HEK293 (cell line): ENCODE results near the gene RAET1L.

Experiments
- CTCF ChIA-PET: fragments of 350-600 bp; formaldehyde crosslinking; extraction: SDS; loops from one replicate; lab custom pipeline; 2021; ENCODE audit warnings: antibody characterized with exemption; lab: Yijun Ruan, JAX
- POLR2A ChIA-PET: fragments of 300-600 bp; formaldehyde crosslinking; extraction: SDS; loops from one replicate; lab custom pipeline; 2020; ENCODE audit warnings: antibody characterized with exemption, inconsistent platforms; lab: Yijun Ruan, JAX
- H3K27ac ChIP-seq: fragments of 200-500 bp; sonication (Bioruptor generic); 2 replicates; pipeline ENCODE4 v1.5.1; 2014; ENCODE audit warnings: low read depth, low read length, control low read depth, inconsistent platforms; ENCODE audit errors: extremely low read depth
- H3K36me3 ChIP-seq, 2 experiments: fragments of 200-500 bp in 1 of 2; sonication (Bioruptor generic) in 1 of 2; 1 replicate in 1 of 2; 2 replicates in 1 of 2; pipeline ENCODE4 v1.5.1; 2014 to 2017; ENCODE audit warnings: inconsistent platforms in 2 of 2, low read length in 2 of 2; ENCODE audit not compliant: control insufficient read depth in 2 of 2, insufficient read depth in 1 of 2
- H3K4me1 ChIP-seq: fragments of 200-500 bp; sonication (Bioruptor generic); 2 replicates; pipeline ENCODE4 v1.5.1; 2014; ENCODE audit warnings: mild to moderate bottlenecking, low read length, inconsistent platforms; ENCODE audit not compliant: control insufficient read depth, insufficient read depth
- H3K4me3 ChIP-seq: 2 replicates; pipeline ENCODE4 v1.5.1; 2011; ENCODE audit warnings: low read depth, mild to moderate bottlenecking, control low read depth, low read length, moderate library complexity
- H3K9me3 ChIP-seq: fragments of 200-500 bp; sonication (Bioruptor generic); 2 replicates; pipeline ENCODE4 v1.5.1; 2014; ENCODE audit warnings: low read depth, low read length, inconsistent platforms; ENCODE audit not compliant: control insufficient read depth, insufficient read depth
- ATF2 ChIP-seq: fragments of 450-650 bp; formaldehyde crosslinking; IDR thresholded peaks from 2 replicates; pipeline ENCODE4 v1.5.1; 2016; ENCODE audit warnings: missing biosample characterization, missing genetic modification characterization, low read depth
- BCL11B ChIP-seq: fragments of 450-650 bp; formaldehyde crosslinking; IDR thresholded peaks from 2 replicates; pipeline ENCODE4 v1.5.1; 2016; ENCODE audit warnings: low read depth, missing biosample characterization, missing genetic modification characterization
- FEZF1 ChIP-seq: fragments of 450-650 bp; formaldehyde crosslinking; IDR thresholded peaks from 2 replicates; pipeline ENCODE4 v1.5.1; 2016; ENCODE audit warnings: missing biosample characterization, missing genetic modification characterization
- HOXD13 ChIP-seq: sonication (generic); formaldehyde crosslinking; IDR thresholded peaks from 2 replicates; pipeline ENCODE4 v1.8.0; 2022; ENCODE audit warnings: missing genetic modification reagents, borderline replicate concordance
- KLF10 ChIP-seq: fragments of 450-650 bp; IDR thresholded peaks from 2 replicates; pipeline ENCODE4 v1.5.1; 2018; ENCODE audit warnings: missing biosample characterization, mild to moderate bottlenecking, missing genetic modification characterization
- SETDB1 ChIP-seq: IDR thresholded peaks from one replicate; pipeline ENCODE4 v1.6.1; 2017; ENCODE audit warnings: mild to moderate bottlenecking, low read length, moderate library complexity, mixed read lengths; ENCODE audit not compliant: insufficient read length
- ZBTB49 ChIP-seq: fragments of 450-650 bp; formaldehyde crosslinking; IDR thresholded peaks from 2 replicates; pipeline ENCODE4 v1.5.1; 2016; ENCODE audit warnings: missing biosample characterization, missing genetic modification characterization, low read depth
- ZEB2 ChIP-seq: fragments of 450-650 bp; formaldehyde crosslinking; IDR thresholded peaks from 2 replicates; pipeline ENCODE4 v1.5.1; 2016; ENCODE audit warnings: missing biosample characterization, missing genetic modification characterization
- ZFP41 ChIP-seq: fragments of 450-650 bp; formaldehyde crosslinking; IDR thresholded peaks from 2 replicates; pipeline ENCODE4 v1.5.1; 2016; ENCODE audit warnings: missing biosample characterization, missing genetic modification characterization, borderline replicate concordance
- ZNF112 ChIP-seq: fragments of 450-650 bp; formaldehyde crosslinking; IDR thresholded peaks from 2 replicates; pipeline ENCODE4 v1.5.0; 2017; ENCODE audit warnings: missing biosample characterization, missing genetic modification characterization
- ZNF114 ChIP-seq: fragments of 450-650 bp; formaldehyde crosslinking; IDR thresholded peaks from 2 replicates; pipeline ENCODE4 v1.5.0; 2017; ENCODE audit warnings: missing biosample characterization, missing genetic modification characterization
- ZNF140 ChIP-seq: fragments of 450-650 bp; formaldehyde crosslinking; IDR thresholded peaks from 2 replicates; pipeline ENCODE4 v1.5.1; 2016; ENCODE audit warnings: missing biosample characterization, missing genetic modification characterization
- ZNF175 ChIP-seq: fragments of 450-650 bp; formaldehyde crosslinking; IDR thresholded peaks from 2 replicates; pipeline ENCODE4 v1.5.1; 2016; ENCODE audit warnings: missing biosample characterization, missing genetic modification characterization
- ZNF19 ChIP-seq: fragments of 450-650 bp; formaldehyde crosslinking; IDR thresholded peaks from 2 replicates; pipeline ENCODE4; 2016; ENCODE audit warnings: missing biosample characterization, missing genetic modification characterization, low read depth
- ZNF202 ChIP-seq: fragments of 450-650 bp; formaldehyde crosslinking; IDR thresholded peaks from 2 replicates; pipeline ENCODE4 v1.5.1; 2016; ENCODE audit warnings: missing biosample characterization, missing genetic modification characterization, borderline replicate concordance
- ZNF211 ChIP-seq: fragments of 450-650 bp; formaldehyde crosslinking; IDR thresholded peaks from 2 replicates; pipeline ENCODE4 v1.5.1; 2016; ENCODE audit warnings: low read depth, missing biosample characterization, missing genetic modification characterization
- ZNF239 ChIP-seq: fragments of 450-650 bp; formaldehyde crosslinking; IDR thresholded peaks from 2 replicates; pipeline ENCODE4 v1.5.1; 2016; ENCODE audit warnings: missing biosample characterization, missing genetic modification characterization
- ZNF24 ChIP-seq: fragments of 450-650 bp; formaldehyde crosslinking; IDR thresholded peaks from 2 replicates; pipeline ENCODE4 v1.5.1; 2016; ENCODE audit warnings: missing biosample characterization, missing genetic modification characterization
- ZNF248 ChIP-seq: fragments of 450-650 bp; formaldehyde crosslinking; IDR thresholded peaks from 2 replicates; pipeline ENCODE4 v1.5.1; 2017; ENCODE audit warnings: missing biosample characterization, missing genetic modification characterization
- ZNF266 ChIP-seq: fragments of 450-650 bp; formaldehyde crosslinking; IDR thresholded peaks from 2 replicates; pipeline ENCODE4 v1.5.1; 2016; ENCODE audit warnings: missing biosample characterization, missing genetic modification characterization, low read depth
- ZNF274 ChIP-seq, 2 experiments: fragments of 200-500 bp in 1 of 2; fragments of 450-650 bp in 1 of 2; sonication (Bioruptor generic) in 1 of 2; formaldehyde crosslinking in 1 of 2; IDR thresholded peaks; 2 replicates each; pipeline versions ENCODE4 v1.5.1 to v1.6.1; 2014 to 2016; ENCODE audit warnings: borderline replicate concordance in 1 of 2, inconsistent platforms in 1 of 2, low read length in 1 of 2, missing biosample characterization in 1 of 2, missing genetic modification characterization in 1 of 2
- ZNF302 ChIP-seq: fragments of 450-650 bp; formaldehyde crosslinking; IDR thresholded peaks from 2 replicates; pipeline ENCODE4 v1.5.1; 2016; ENCODE audit warnings: missing biosample characterization, missing genetic modification characterization, low read depth
- ZNF416 ChIP-seq: fragments of 450-650 bp; formaldehyde crosslinking; IDR thresholded peaks from 2 replicates; pipeline ENCODE4 v1.5.1; 2016; ENCODE audit warnings: missing biosample characterization, missing genetic modification characterization
- ZNF600 ChIP-seq: fragments of 450-650 bp; formaldehyde crosslinking; IDR thresholded peaks from 2 replicates; pipeline ENCODE4 v1.5.1; 2016; ENCODE audit warnings: missing biosample characterization, missing genetic modification characterization
- ZNF658 ChIP-seq: fragments of 450-650 bp; formaldehyde crosslinking; IDR thresholded peaks from 2 replicates; pipeline ENCODE4; 2016; ENCODE audit warnings: missing biosample characterization, missing genetic modification characterization
- ZNF701 ChIP-seq: fragments of 450-650 bp; formaldehyde crosslinking; IDR thresholded peaks from 2 replicates; pipeline ENCODE4 v1.5.1; 2016; ENCODE audit warnings: missing biosample characterization, missing genetic modification characterization
- ZNF704 ChIP-seq: fragments of 450-650 bp; formaldehyde crosslinking; IDR thresholded peaks from 2 replicates; pipeline ENCODE4 v1.5.1; 2016; ENCODE audit warnings: missing biosample characterization, missing genetic modification characterization
- ZNF747 ChIP-seq: fragments of 450-650 bp; formaldehyde crosslinking; IDR thresholded peaks from 2 replicates; pipeline ENCODE4 v1.5.1; 2016; ENCODE audit warnings: missing biosample characterization, missing genetic modification characterization
- ZNF76 ChIP-seq: fragments of 450-650 bp; formaldehyde crosslinking; IDR thresholded peaks from 2 replicates; pipeline ENCODE4; 2016; ENCODE audit warnings: low read depth, missing biosample characterization, missing genetic modification characterization, borderline replicate concordance
- ZNF843 ChIP-seq: fragments of 450-650 bp; formaldehyde crosslinking; IDR thresholded peaks from 2 replicates; pipeline ENCODE4 v1.5.1; 2016; ENCODE audit warnings: missing biosample characterization, missing genetic modification characterization
- ZSCAN18 ChIP-seq: fragments of 450-650 bp; formaldehyde crosslinking; IDR thresholded peaks from 2 replicates; pipeline ENCODE4 v1.5.1; 2016; ENCODE audit warnings: missing biosample characterization, missing genetic modification characterization

Gene RAET1L

GRCh38 chr6:150056916-150057315, 31.6 kb upstream of the RAET1L start:
- no peak overlapping the region for H3K4me3 ChIP-seq
- H3K27ac ChIP-seq = no peak overlapping the region
- no peaks in the 10 kb centered on the region for H3K4me1 ChIP-seq
- peaks cover 0 to 21% of the 10 kb centered on the region in 2 experiments; a peak in 1 of 3 replicates for H3K36me3 ChIP-seq
- H3K9me3 ChIP-seq = no peaks in the 10 kb centered on the region
- ChIA-PET POLR2A (no interaction called here), CTCF (interaction anchor here (0.8 kb wide), 1 partner anchor 757 kb away, joined by 3 read pairs; no protein-coding TSS in a partner anchor)
- no peak for TF ChIP-seq SETDB1
- TF ChIP-seq BCL11B = no peak
- TF ChIP-seq ZFP41 (tag by site-specific recombination) = no peak
- no peak for TF ChIP-seq ZNF416 (tag by site-specific recombination)
- no peak for TF ChIP-seq ZNF19 (tag by site-specific recombination)
- no peak for TF ChIP-seq ATF2 (tag by site-specific recombination)
- no peak for TF ChIP-seq ZNF239
- TF ChIP-seq ZNF747 (tag by site-specific recombination) = no peak
- TF ChIP-seq ZNF24 (tag by site-specific recombination) = no peak
- no peak for TF ChIP-seq ZNF112 (tag by site-specific recombination)
- TF ChIP-seq ZNF175 (tag by site-specific recombination) = no peak
- TF ChIP-seq KLF10 (tag by site-specific recombination) = no peak
- TF ChIP-seq ZEB2 (tag by site-specific recombination) = no peak
- TF ChIP-seq ZNF140 (tag by site-specific recombination) = no peak
- TF ChIP-seq ZNF704 (tag by site-specific recombination) = no peak
- TF ChIP-seq ZNF701 (tag by site-specific recombination) = no peak
- TF ChIP-seq ZNF266 (tag by site-specific recombination) = no peak
- no peak for TF ChIP-seq ZNF76 (tag by site-specific recombination)

GRCh38 chr6:150056156-150056555, 30.8 kb upstream of the RAET1L start:
- Histone ChIP-seq H3K27ac (no peak overlapping the region), H3K4me3 (no peak overlapping the region), H3K9me3 (no peaks in the 10 kb centered on the region), H3K36me3 (peaks cover 0 to 13% of the 10 kb centered on the region in 2 experiments; a peak in 1 of 3 replicates), H3K4me1 (no peaks in the 10 kb centered on the region)
- POLR2A ChIA-PET = no interaction called here
- CTCF ChIA-PET = interaction anchor here (2.7 kb wide), 1 partner anchor 15 kb away, joined by 13 read pairs; no protein-coding TSS in a partner anchor
- no peak for TF ChIP-seq ZNF302
- no peak for TF ChIP-seq ZNF658 (tag by site-specific recombination)
- TF ChIP-seq HOXD13 (CRISPR knock-in tag) = no peak
- no peak for TF ChIP-seq ZNF211
- no peak for TF ChIP-seq FEZF1 (tag by site-specific recombination)
- no peak for TF ChIP-seq ZNF114 (tag by site-specific recombination)
- no peak for TF ChIP-seq ZNF248 (tag by site-specific recombination)
- no peak for TF ChIP-seq ZNF202
- TF ChIP-seq ZBTB49 (tag by site-specific recombination) = no peak
- TF ChIP-seq ZNF600 (tag by site-specific recombination) = no peak
- no peak for TF ChIP-seq ZNF704 (tag by site-specific recombination)
- no peak for TF ChIP-seq ZSCAN18 (tag by site-specific recombination)
- no peak for TF ChIP-seq ZNF843 (tag by site-specific recombination)
- no peak for TF ChIP-seq ZNF274 (IDR thresholded peaks at IDR 0.05; ENCODE audit: low read length)
- no peak for TF ChIP-seq ZNF274 (tag by site-specific recombination; IDR thresholded peaks at IDR 0.05; ENCODE audit: borderline replicate concordance)
